Astrocyte (in vitro differentiated cells and primary cell): ENCODE results near the gene MYLK3. TPM values are rescaled to one million over a fixed set of nuclear protein-coding genes. Genes with fewer than 3 reads are reported as not detected.
"Not testable (repeated sequence)": the region's sequence is repeated elsewhere in the genome, so short reads cannot be mapped to it uniquely, and the experiment has no call there.

Experiments used
- DNase-seq: peaks from one replicate; pipeline ENCODE4 v3.0.0-alpha.2; 2010; ENCODE audit warnings: low read depth
- FAIRE-seq: peaks from 2 replicates; lab custom pipeline; 2011; peaks lifted over from hg19 to GRCh38; lab: Jason Lieb, UNC
- H2AFZ ChIP-seq: 2 replicates; pipeline ENCODE4 v1.6.0; 2012; ENCODE audit warnings: low read depth, low read length, inconsistent platforms
- H3K27ac ChIP-seq: 2 replicates; pipeline ENCODE4 v1.5.1; 2011; ENCODE audit warnings: low read depth, low read length, inconsistent platforms
- H3K27me3 ChIP-seq: 2 replicates; pipeline ENCODE4 v1.6.0; 2011; ENCODE audit warnings: low read length, inconsistent platforms; ENCODE audit not compliant: insufficient read depth
- H3K36me3 ChIP-seq: 2 replicates; pipeline ENCODE4 v1.5.1; 2011; ENCODE audit warnings: low read length, inconsistent platforms; ENCODE audit not compliant: insufficient read depth
- H3K4me1 ChIP-seq: 2 replicates; pipeline ENCODE4 v1.5.1; 2011; ENCODE audit warnings: low read length, inconsistent platforms; ENCODE audit not compliant: insufficient read depth
- H3K4me2 ChIP-seq: 2 replicates; pipeline ENCODE4 v1.6.0; 2012; ENCODE audit warnings: low read length, inconsistent platforms
- H3K4me3 ChIP-seq: 2 replicates; pipeline ENCODE4 v1.5.1; 2011; ENCODE audit warnings: low read depth, mild to moderate bottlenecking, low read length, inconsistent platforms; ENCODE audit not compliant: insufficient read depth
- H3K79me2 ChIP-seq: 2 replicates; pipeline ENCODE4 v1.6.0; 2012; ENCODE audit warnings: mild to moderate bottlenecking, low read length, inconsistent platforms; ENCODE audit not compliant: insufficient read depth
- H3K9ac ChIP-seq: 2 replicates; pipeline ENCODE4 v1.6.0; 2012; ENCODE audit warnings: mild to moderate bottlenecking, low read length, inconsistent platforms
- H3K9me3 ChIP-seq: 2 replicates; pipeline ENCODE4 v1.5.1; 2012; ENCODE audit warnings: low read depth, mild to moderate bottlenecking, low read length, inconsistent platforms; ENCODE audit not compliant: insufficient read depth
- H4K20me1 ChIP-seq: 2 replicates; pipeline ENCODE4 v1.6.0; 2012; ENCODE audit warnings: low read length, inconsistent platforms; ENCODE audit not compliant: insufficient read depth
- H3K27ac Mint-ChIP-seq: one replicate; pipeline ENCODE4 v1.8.0; 2021; ENCODE audit warnings: mild to moderate bottlenecking, mixed read lengths; ENCODE audit not compliant: unreplicated experiment
- H3K27me3 Mint-ChIP-seq: one replicate; pipeline ENCODE4 v1.8.0; 2021; ENCODE audit warnings: low read depth, mixed read lengths; ENCODE audit not compliant: unreplicated experiment
- H3K36me3 Mint-ChIP-seq: one replicate; pipeline ENCODE4 v1.8.0; 2021; ENCODE audit warnings: low read depth, mixed read lengths; ENCODE audit not compliant: unreplicated experiment
- H3K4me1 Mint-ChIP-seq: one replicate; pipeline ENCODE4 v1.8.0; 2021; ENCODE audit warnings: low read depth, mixed read lengths; ENCODE audit not compliant: unreplicated experiment
- H3K4me3 Mint-ChIP-seq: one replicate; pipeline ENCODE4 v1.8.0; 2021; ENCODE audit warnings: mild to moderate bottlenecking, moderate library complexity, mixed read lengths; ENCODE audit not compliant: unreplicated experiment
- H3K9me3 Mint-ChIP-seq: one replicate; pipeline ENCODE4 v1.8.0; 2021; ENCODE audit warnings: mild to moderate bottlenecking, mixed read lengths; ENCODE audit not compliant: unreplicated experiment
- CTCF ChIP-seq: IDR thresholded peaks from 2 replicates; pipeline ENCODE4 v1.5.1; 2011; ENCODE audit warnings: low read depth, mild to moderate bottlenecking, inconsistent platforms, low read length, moderate library complexity; ENCODE audit not compliant: insufficient read depth
- EZH2 ChIP-seq: IDR thresholded peaks from 2 replicates; pipeline ENCODE4 v1.6.1; 2012; ENCODE audit warnings: mild to moderate bottlenecking, low read length, inconsistent platforms; ENCODE audit not compliant: insufficient read depth
- total RNA-seq: library from RNA; stranded (reverse); gene quantifications from 2 replicates; pipeline ENCODE4 v1.2.1, GENCODE V29; 2021

The MYLK3 gene
- total RNA-seq, 1 donor from 2014 or later = 1.3 TPM

- no peak overlapping the region for H3K27ac Mint-ChIP-seq
- FAIRE-seq (no peak), DNase-seq (no peak)
- peaks cover 6% of the 10 kb centered on the region for H3K4me1 ChIP-seq
- no peaks in the 10 kb centered on the region for H3K9me3 ChIP-seq
- H3K4me2 ChIP-seq = no peak overlapping the region
- H3K36me3 ChIP-seq = no peaks in the 10 kb centered on the region
- peaks cover 1% of the 10 kb centered on the region for H3K36me3 Mint-ChIP-seq
- no peak overlapping the region for H2AFZ ChIP-seq
- TF ChIP-seq CTCF (no peak), EZH2 (no peak)
- H3K9ac ChIP-seq = no peak overlapping the region
- peaks cover 8% of the 10 kb centered on the region for H3K4me1 Mint-ChIP-seq
- H3K27me3 ChIP-seq = no peaks in the 10 kb centered on the region
- H3K27ac ChIP-seq = no peak overlapping the region
- no peak overlapping the region for H3K4me3 Mint-ChIP-seq
- H3K4me3 ChIP-seq = no peak overlapping the region
- H3K27me3 Mint-ChIP-seq = no peaks in the 10 kb centered on the region
- H4K20me1 ChIP-seq = no peaks in the 10 kb centered on the region
- peaks cover 10% of the 10 kb centered on the region for H3K9me3 Mint-ChIP-seq
- no peaks in the 10 kb centered on the region for H3K79me2 ChIP-seq
These were observed 39.8 kb upstream of the MYLK3 start for GRCh38 chr16:46787909-46788308.

- no peak for FAIRE-seq
- Mint-ChIP-seq H3K4me1 (peaks cover 8% of the 10 kb centered on the region), H3K4me3 (no peak overlapping the region)
These were observed 37.1 kb upstream of the MYLK3 start for GRCh38 chr16:46785076-46785845.

GRCh38 chr16:46784569-46784968 lies 36.4 kb upstream of the MYLK3 start:
- H3K9ac ChIP-seq, H3K4me3 ChIP-seq, H3K36me3 ChIP-seq, H3K36me3 Mint-ChIP-seq, FAIRE-seq, H3K27me3 Mint-ChIP-seq, DNase-seq, H3K4me2 ChIP-seq, H3K4me1 Mint-ChIP-seq, H3K27ac ChIP-seq, H3K9me3 ChIP-seq, H3K4me1 ChIP-seq, H3K4me3 Mint-ChIP-seq, H2AFZ ChIP-seq, H3K27ac Mint-ChIP-seq, H3K9me3 Mint-ChIP-seq, H4K20me1 ChIP-seq, H3K79me2 ChIP-seq, H3K27me3 ChIP-seq: not testable (repeated sequence)

More at GRCh38 chr16:46785076-46785845, 37.1 kb upstream of the MYLK3 start:
- DNase-seq = no peak
- TF ChIP-seq CTCF (no peak), EZH2 (no peak)
- H3K9ac ChIP-seq = no peak overlapping the region
- no peaks in the 10 kb centered on the region for H4K20me1 ChIP-seq
- no peak overlapping the region for H3K27ac ChIP-seq
- H3K4me2 ChIP-seq = no peak overlapping the region
- no peaks in the 10 kb centered on the region for H3K79me2 ChIP-seq
- no peaks in the 10 kb centered on the region for H3K36me3 ChIP-seq
- no peak overlapping the region for H3K4me3 ChIP-seq
- H2AFZ ChIP-seq = no peak overlapping the region
- no peaks in the 10 kb centered on the region for H3K27me3 Mint-ChIP-seq
- no peak overlapping the region for H3K27ac Mint-ChIP-seq
- H3K9me3 ChIP-seq = no peaks in the 10 kb centered on the region
- H3K36me3 Mint-ChIP-seq = no peaks in the 10 kb centered on the region
- peaks cover 2% of the 10 kb centered on the region for H3K4me1 ChIP-seq
- H3K27me3 ChIP-seq = no peaks in the 10 kb centered on the region
- peaks cover 6% of the 10 kb centered on the region for H3K9me3 Mint-ChIP-seq
